Stimulated activated memory B cell treated with anti-CD40 and anti-IgM and Interleukin-4, amounts not matched to agents 10 μg/mL and 1 μg/mL and 100 μg/mL, for 72 hours (primary cell): ENCODE measurements around the gene STX4.

ENCODE experiments used
- ATAC-seq: fragments of 150-1000 bp; cut with Tn5 transposase; 2 replicates; pipeline ENCODE4 v1.10.0; 2021
- H3K27ac Mint-ChIP-seq: one replicate; pipeline ENCODE4 v1.8.0; 2022; ENCODE audit warnings: mild to moderate bottlenecking, mixed read lengths
- H3K27me3 Mint-ChIP-seq: one replicate; pipeline ENCODE4 v1.8.0; 2022; ENCODE audit warnings: mixed read lengths
- H3K36me3 Mint-ChIP-seq: one replicate; pipeline ENCODE4 v1.8.0; 2022; ENCODE audit warnings: mixed read lengths
- H3K4me1 Mint-ChIP-seq: one replicate; pipeline ENCODE4 v1.8.0; 2022; ENCODE audit warnings: mixed read lengths
- H3K4me3 Mint-ChIP-seq: one replicate; pipeline ENCODE4 v1.8.0; 2022; ENCODE audit warnings: mild to moderate bottlenecking, moderate library complexity, mixed read lengths
- H3K9me3 Mint-ChIP-seq: one replicate; pipeline ENCODE4 v1.8.0; 2022; ENCODE audit warnings: mixed read lengths

STX4 gene

DNA sequence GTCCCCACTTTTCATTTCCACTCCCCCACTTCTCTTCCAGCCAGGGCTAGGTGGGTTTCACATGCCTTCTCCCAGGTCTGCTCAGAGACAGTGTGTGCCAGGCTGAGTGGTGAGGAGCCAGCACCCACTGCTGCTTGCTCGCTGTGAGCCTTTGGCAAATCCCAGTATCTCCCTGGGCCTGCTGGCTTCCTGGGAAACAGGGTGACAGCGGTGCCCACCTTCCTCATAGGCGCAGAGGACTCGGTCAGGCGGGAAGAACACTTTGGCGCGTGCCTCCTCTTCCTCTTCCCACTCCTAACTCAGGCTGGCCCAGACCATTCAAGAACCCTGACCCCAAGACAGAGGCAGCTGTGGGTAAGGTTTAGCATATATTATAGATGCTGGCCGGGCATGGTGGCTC is 55.8 kb downstream of the STX4 start:
- H3K27me3 Mint-ChIP-seq: no peaks in the 10 kb centered on the region
- no peak overlapping the region for H3K27ac Mint-ChIP-seq

More for the DNA sequence above, 55.8 kb downstream of the STX4 start:
- peaks cover 8% of the 10 kb centered on the region for H3K36me3 Mint-ChIP-seq
- H3K9me3 Mint-ChIP-seq: no peaks in the 10 kb centered on the region
- H3K4me1 Mint-ChIP-seq: peaks cover 11% of the 10 kb centered on the region
- ATAC-seq: no peak
- H3K4me3 Mint-ChIP-seq: no peak overlapping the region
